Measurements from ENCODE around the gene CDK14.

The CDK14 gene

DNA sequence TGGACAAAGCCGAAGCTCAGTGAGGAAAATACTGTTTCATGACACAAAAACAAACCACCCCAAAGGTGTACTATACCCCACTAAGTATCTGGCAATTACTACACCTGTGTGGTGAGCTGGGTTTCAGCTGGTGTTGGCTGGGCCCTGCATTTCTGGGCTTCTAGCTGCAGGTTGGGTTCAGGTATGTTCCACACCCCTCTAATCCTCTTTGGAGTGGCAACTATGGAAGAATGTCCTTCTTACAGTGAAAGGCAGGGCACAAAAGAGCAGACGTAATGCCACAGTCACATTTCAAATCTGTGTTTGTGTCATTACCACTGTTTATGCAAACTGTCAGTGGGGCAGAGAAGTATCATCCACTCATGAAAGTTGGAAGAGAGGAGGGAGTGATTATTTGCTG is 466.6 kb downstream of the CDK14 start:
- Histone ChIP-seq H3K27me3 (replicated peaks; ENCODE audit: insufficient read depth, low read length) (no peaks in the 10 kb centered on the region), H3K79me2 (ENCODE audit: low read length) (peaks cover 4% of the 10 kb centered on the region; the same call in 1 of the 2 replicates), H3K9ac (ENCODE audit: low read length) (no peak overlapping the region), H3K4me2 (ENCODE audit: low read depth, low read length) (no peak overlapping the region), H3K4me1 (ENCODE audit: low read length) (no peaks in the 10 kb centered on the region), H3K36me3 (replicated peaks; ENCODE audit: insufficient read depth, low read length) (no peaks in the 10 kb centered on the region), H3K27ac (ENCODE audit: low read length) (no peak overlapping the region), H3K4me3 (ENCODE audit: low read length) (no peak overlapping the region), H3F3A (ENCODE audit: insufficient read depth, low read length) (no peaks in the 10 kb centered on the region; the same call in 1 of the 2 replicates), H2AFZ (ENCODE audit: low read length) (no peak overlapping the region), H3K9me2 (replicated peaks; ENCODE audit: insufficient read depth, low read length) (no peaks in the 10 kb centered on the region), H3K9me3 (replicated peaks; ENCODE audit: insufficient read depth, low read length) (no peaks in the 10 kb centered on the region), H4K20me1 (ENCODE audit: insufficient read depth, low read length) (no peaks in the 10 kb centered on the region; the same call in 1 of the 2 replicates)
- DNase-seq = no peak
- TF ChIP-seq EZH2 (optimal IDR thresholded peaks at IDR 0.05; ENCODE audit: low read depth, low read length) = no peak
- TF ChIP-seq, protein P1, sequence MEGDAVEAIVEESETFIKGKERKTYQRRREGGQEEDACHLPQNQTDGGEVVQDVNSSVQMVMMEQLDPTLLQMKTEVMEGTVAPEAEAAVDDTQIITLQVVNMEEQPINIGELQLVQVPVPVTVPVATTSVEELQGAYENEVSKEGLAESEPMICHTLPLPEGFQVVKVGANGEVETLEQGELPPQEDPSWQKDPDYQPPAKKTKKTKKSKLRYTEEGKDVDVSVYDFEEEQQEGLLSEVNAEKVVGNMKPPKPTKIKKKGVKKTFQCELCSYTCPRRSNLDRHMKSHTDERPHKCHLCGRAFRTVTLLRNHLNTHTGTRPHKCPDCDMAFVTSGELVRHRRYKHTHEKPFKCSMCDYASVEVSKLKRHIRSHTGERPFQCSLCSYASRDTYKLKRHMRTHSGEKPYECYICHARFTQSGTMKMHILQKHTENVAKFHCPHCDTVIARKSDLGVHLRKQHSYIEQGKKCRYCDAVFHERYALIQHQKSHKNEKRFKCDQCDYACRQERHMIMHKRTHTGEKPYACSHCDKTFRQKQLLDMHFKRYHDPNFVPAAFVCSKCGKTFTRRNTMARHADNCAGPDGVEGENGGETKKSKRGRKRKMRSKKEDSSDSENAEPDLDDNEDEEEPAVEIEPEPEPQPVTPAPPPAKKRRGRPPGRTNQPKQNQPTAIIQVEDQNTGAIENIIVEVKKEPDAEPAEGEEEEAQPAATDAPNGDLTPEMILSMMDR (IDR thresholded peaks at IDR 0.05; ENCODE audit: low read length) = no peak
- no peak for TF ChIP-seq EZH2phosphoT487 (IDR thresholded peaks at IDR 0.05; ENCODE audit: low read length)

DNA sequence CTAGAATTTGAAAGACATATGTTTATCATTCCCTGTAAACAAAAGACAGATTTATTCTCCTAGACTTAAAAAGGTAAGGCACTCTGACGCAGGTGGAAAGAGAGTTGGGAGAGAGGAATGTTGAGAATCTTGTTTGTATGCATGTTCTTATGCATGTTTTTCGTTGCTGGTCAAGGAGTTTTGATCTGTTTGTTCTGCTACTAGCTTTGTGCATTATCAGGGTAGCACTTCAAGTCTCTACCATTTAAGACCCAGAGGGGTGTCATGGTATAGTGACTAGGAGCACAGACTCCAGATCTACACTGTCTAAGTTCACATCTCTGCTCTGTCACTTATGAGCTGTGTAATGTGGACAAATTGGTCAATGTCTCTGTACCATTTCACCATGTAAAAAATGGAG is 467.9 kb downstream of the CDK14 start:
- TF ChIP-seq, protein P1 (IDR thresholded peaks at IDR 0.05; ENCODE audit: low read length) = no peak
- no peak for TF ChIP-seq EZH2 (optimal IDR thresholded peaks at IDR 0.05; ENCODE audit: low read depth, low read length)
- Histone ChIP-seq H3K27me3 (replicated peaks; ENCODE audit: insufficient read depth, low read length) (no peaks in the 10 kb centered on the region), H3F3A (ENCODE audit: insufficient read depth, low read length) (no peaks in the 10 kb centered on the region; the same call in 1 of the 2 replicates)

DNA sequence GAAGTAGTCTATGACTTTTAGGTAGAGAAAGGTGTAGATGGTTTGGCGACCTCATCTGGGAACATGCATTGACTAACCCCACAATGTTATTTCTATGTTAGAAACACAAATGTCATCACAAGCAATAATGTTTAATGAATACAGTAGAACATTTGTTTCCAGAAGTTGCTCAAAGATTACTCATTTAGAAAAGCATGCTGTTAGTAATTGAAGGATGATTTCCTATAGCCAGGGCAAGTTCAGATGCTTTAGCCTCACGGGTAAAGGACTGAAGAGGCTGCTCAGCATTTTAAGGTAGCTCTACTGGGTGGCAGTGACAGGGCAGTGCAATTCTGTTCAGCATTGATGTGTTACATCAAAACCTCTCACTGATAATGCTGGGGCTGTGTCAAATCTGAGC is 468.8 kb downstream of the CDK14 start:
- H3K4me1 ChIP-seq (ENCODE audit: low read length) = no peaks in the 10 kb centered on the region
- DNase-seq = no peak
- H3K9ac ChIP-seq (ENCODE audit: low read length) = no peak overlapping the region
- H3K9me3 ChIP-seq (replicated peaks; ENCODE audit: insufficient read depth, low read length) = no peaks in the 10 kb centered on the region
- H3K27ac ChIP-seq (ENCODE audit: low read length) = no peak overlapping the region
- H3K9me2 ChIP-seq (replicated peaks; ENCODE audit: insufficient read depth, low read length) = no peaks in the 10 kb centered on the region
- TF ChIP-seq EZH2 (optimal IDR thresholded peaks at IDR 0.05; ENCODE audit: low read depth, low read length) (no peak), EZH2phosphoT487 (IDR thresholded peaks at IDR 0.05; ENCODE audit: low read length) (no peak)
- TF ChIP-seq, protein P1 (IDR thresholded peaks at IDR 0.05; ENCODE audit: low read length) = no peak
- no peaks in the 10 kb centered on the region; the same call in 1 of the 2 replicates for H4K20me1 ChIP-seq (ENCODE audit: insufficient read depth, low read length)
- H3K27me3 ChIP-seq (replicated peaks; ENCODE audit: insufficient read depth, low read length) = no peaks in the 10 kb centered on the region
- no peaks in the 10 kb centered on the region for H3K36me3 ChIP-seq (replicated peaks; ENCODE audit: insufficient read depth, low read length)
- H2AFZ ChIP-seq (ENCODE audit: low read length) = no peak overlapping the region
- no peak overlapping the region for H3K4me3 ChIP-seq (ENCODE audit: low read length)
- peaks cover 4% of the 10 kb centered on the region; the same call in 1 of the 2 replicates for H3K79me2 ChIP-seq (ENCODE audit: low read length)
- H3K4me2 ChIP-seq (ENCODE audit: low read depth, low read length) = no peak overlapping the region
- no peaks in the 10 kb centered on the region; the same call in 1 of the 2 replicates for H3F3A ChIP-seq (ENCODE audit: insufficient read depth, low read length)

More for the DNA sequence above, 467.9 kb downstream of the CDK14 start:
- Histone ChIP-seq H3K4me2 (ENCODE audit: low read depth, low read length) (no peak overlapping the region), H3K4me1 (ENCODE audit: low read length) (no peaks in the 10 kb centered on the region), H4K20me1 (ENCODE audit: insufficient read depth, low read length) (no peaks in the 10 kb centered on the region; the same call in 1 of the 2 replicates), H2AFZ (ENCODE audit: low read length) (no peak overlapping the region), H3K9me2 (replicated peaks; ENCODE audit: insufficient read depth, low read length) (no peaks in the 10 kb centered on the region), H3K79me2 (ENCODE audit: low read length) (peaks cover 4% of the 10 kb centered on the region; the same call in 1 of the 2 replicates), H3K9ac (ENCODE audit: low read length) (no peak overlapping the region), H3K4me3 (ENCODE audit: low read length) (no peak overlapping the region), H3K9me3 (replicated peaks; ENCODE audit: insufficient read depth, low read length) (no peaks in the 10 kb centered on the region), H3K36me3 (replicated peaks; ENCODE audit: insufficient read depth, low read length) (no peaks in the 10 kb centered on the region), H3K27ac (ENCODE audit: low read length) (no peak overlapping the region)
- DNase-seq = no peak
